ENCODE data around the gene AEBP1.

Gene AEBP1

GRCh38 chr7:44104860-44105771 is 971 bp downstream of the AEBP1 start:
- DNase-seq (ENCODE audit: low read depth in 2 of 2), result no peak

- DNase-seq (ENCODE audit: low read depth in 2 of 2), result no peak
Observed at GRCh38 chr7:44105832-44106231, 1.7 kb downstream of the AEBP1 start.

DNA sequence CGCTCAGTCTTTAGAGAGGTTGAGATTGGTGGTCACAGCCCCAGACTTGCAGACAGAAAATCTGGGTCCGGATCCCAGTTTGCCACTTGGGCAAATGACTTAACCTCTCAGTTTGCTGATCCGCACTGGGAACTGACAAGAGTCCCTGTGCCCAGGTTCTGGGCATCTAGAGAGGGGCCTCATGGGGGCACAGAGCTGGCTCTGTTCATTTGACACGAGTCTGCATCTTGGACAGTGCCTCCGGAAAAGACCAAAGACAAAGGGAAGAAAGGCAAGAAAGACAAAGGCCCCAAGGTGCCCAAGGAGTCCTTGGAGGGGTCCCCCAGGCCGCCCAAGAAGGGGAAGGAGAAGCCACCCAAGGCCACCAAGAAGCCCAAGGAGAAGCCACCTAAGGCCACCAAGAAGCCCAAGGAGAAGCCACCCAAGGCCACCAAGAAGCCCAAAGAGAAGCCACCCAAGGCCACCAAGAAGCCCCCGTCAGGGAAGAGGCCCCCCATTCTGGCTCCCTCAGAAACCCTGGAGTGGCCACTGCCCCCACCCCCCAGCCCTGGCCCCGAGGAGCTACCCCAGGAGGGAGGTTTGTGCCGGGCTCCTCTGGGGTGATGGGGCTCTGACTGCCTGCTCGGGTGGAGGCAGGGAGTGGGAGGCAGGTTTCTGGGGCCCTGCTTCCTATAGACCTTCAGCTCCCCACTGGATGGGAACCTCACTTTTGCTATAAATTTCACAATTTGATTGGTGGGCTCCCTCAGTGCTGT is 2.3 kb downstream of the AEBP1 start:
- DNase-seq (ENCODE audit: low read depth in 2 of 2), result no peak

- no peak for DNase-seq (ENCODE audit: low read depth in 2 of 2)
Observed at GRCh38 chr7:44107116-44107960, 3.2 kb downstream of the AEBP1 start.

GRCh38 chr7:44107961-44108767 is 4.0 kb downstream of the AEBP1 start:
- no peak for DNase-seq (ENCODE audit: low read depth in 2 of 2)

DNA sequence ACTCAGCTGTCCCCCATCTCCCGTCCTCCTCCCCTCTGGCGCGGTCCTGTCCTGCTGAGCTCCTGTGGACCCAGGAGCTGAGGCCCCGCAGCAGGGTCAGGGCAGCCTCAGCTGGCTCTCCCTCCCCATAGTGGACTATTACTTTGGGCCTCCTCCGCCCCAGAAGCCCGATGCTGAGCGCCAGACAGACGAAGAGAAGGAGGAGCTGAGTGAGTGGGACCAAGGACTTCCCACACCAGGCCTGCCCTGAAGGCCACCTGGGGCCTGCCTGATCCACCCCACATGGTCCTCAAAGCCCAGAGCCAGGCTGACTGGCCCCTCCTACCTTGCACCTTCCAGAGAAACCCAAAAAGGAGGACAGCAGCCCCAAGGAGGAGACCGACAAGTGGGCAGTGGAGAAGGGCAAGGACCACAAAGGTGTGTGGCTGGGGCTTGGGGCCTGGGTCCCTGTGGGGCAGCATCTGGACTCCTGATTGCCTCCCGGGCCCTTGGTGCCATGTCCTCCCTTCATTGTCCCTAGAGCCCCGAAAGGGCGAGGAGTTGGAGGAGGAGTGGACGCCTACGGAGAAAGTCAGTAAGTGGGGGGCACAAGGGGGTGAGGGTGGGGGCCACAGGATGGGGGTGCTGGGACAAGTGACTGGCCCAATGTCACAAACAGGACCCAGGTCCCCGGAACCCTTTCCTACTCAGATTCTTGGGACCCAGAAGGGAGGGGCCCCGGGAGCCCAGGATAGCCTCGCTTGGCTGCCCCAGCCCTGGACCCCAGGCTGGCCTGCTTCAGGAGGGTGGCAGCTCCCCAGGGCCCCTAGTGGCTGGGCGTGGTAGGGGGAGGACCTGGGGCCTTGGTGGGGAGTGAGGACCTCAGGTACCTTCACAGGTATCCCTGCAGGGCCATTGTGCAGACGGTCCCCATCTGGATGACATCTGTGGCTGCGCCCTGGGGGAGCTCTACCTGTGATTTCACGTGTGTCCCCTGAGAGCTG is 4.9 kb downstream of the AEBP1 start:
- DNase-seq (ENCODE audit: low read depth in 2 of 2), result no peak

GRCh38 chr7:44109991-44110390 is 5.8 kb downstream of the AEBP1 start:
- no peak for DNase-seq (ENCODE audit: low read depth in 2 of 2)

GRCh38 chr7:44110719-44111635 is 6.8 kb downstream of the AEBP1 start:
- DNase-seq (ENCODE audit: low read depth in 2 of 2), result no peak

- no peak for DNase-seq (ENCODE audit: low read depth in 2 of 2)
Observed at GRCh38 chr7:44111761-44112160, 7.6 kb downstream of the AEBP1 start.

DNA sequence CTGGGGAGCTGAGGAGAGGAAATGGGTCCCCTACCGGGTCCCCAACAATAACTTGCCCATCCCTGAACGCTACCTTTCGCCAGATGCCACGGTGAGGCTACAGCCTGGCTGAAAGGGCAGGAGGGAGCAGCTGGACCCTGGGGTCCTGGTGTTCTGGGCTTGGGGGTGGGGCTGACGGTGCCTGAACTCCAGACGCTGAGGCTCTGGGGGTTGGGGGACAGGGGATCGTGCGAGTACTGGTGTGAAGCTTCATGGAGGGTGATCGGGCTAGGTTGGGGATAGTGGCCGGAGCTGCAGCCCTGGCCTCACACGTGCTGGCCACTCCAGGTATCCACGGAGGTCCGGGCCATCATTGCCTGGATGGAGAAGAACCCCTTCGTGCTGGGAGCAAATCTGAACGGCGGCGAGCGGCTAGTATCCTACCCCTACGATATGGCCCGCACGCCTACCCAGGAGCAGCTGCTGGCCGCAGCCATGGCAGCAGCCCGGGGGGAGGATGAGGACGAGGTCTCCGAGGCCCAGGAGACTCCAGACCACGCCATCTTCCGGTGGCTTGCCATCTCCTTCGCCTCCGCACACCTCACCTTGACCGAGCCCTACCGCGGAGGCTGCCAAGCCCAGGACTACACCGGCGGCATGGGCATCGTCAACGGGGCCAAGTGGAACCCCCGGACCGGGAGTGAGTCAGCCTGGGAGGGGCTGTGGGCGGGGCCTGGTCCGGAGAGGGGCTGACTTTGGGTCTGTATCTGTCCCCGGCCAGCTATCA is 8.3 kb downstream of the AEBP1 start:
- DNase-seq (ENCODE audit: low read depth in 2 of 2), result no peak

DNA sequence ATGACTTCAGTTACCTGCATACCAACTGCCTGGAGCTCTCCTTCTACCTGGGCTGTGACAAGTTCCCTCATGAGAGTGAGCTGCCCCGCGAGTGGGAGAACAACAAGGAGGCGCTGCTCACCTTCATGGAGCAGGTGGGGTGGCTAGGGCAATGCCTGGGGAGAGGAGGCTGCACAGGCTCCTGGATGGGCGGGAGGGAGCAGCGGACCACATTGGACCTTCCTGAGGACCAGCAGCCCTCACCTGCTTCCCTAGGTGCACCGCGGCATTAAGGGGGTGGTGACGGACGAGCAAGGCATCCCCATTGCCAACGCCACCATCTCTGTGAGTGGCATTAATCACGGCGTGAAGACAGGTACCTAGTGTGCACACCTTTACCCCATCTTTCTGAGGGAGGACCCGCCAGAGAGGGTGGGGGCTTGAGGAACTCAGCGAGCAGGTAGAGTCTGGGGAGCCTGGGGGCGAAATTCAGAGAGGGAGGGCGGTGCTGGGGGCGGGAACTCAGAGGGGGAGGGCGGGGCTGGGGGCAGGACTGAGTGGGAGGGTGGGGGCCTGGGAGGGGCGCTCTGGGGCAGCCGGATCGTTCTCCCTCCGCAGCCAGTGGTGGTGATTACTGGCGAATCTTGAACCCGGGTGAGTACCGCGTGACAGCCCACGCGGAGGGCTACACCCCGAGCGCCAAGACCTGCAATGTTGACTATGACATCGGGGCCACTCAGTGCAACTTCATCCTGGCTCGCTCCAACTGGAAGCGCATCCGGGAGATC is 9.0 kb downstream of the AEBP1 start:
- DNase-seq (ENCODE audit: low read depth in 2 of 2), result no peak

DNA sequence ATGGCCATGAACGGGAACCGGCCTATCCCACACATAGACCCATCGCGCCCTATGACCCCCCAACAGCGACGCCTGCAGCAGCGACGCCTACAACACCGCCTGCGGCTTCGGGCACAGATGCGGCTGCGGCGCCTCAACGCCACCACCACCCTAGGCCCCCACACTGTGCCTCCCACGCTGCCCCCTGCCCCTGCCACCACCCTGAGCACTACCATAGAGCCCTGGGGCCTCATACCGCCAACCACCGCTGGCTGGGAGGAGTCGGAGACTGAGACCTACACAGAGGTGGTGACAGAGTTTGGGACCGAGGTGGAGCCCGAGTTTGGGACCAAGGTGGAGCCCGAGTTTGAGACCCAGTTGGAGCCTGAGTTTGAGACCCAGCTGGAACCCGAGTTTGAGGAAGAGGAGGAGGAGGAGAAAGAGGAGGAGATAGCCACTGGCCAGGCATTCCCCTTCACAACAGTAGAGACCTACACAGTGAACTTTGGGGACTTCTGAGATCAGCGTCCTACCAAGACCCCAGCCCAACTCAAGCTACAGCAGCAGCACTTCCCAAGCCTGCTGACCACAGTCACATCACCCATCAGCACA is 9.7 kb downstream of the AEBP1 start:
- DNase-seq (ENCODE audit: low read depth in 2 of 2), result no peak

- DNase-seq (ENCODE audit: low read depth in 2 of 2), result no peak
Observed at GRCh38 chr7:44114586-44115310, 10.6 kb downstream of the AEBP1 start.

- DNase-seq (ENCODE audit: low read depth in 2 of 2), result no peak
Observed at GRCh38 chr7:44116087-44116788, 12.1 kb downstream of the AEBP1 start.

DNA sequence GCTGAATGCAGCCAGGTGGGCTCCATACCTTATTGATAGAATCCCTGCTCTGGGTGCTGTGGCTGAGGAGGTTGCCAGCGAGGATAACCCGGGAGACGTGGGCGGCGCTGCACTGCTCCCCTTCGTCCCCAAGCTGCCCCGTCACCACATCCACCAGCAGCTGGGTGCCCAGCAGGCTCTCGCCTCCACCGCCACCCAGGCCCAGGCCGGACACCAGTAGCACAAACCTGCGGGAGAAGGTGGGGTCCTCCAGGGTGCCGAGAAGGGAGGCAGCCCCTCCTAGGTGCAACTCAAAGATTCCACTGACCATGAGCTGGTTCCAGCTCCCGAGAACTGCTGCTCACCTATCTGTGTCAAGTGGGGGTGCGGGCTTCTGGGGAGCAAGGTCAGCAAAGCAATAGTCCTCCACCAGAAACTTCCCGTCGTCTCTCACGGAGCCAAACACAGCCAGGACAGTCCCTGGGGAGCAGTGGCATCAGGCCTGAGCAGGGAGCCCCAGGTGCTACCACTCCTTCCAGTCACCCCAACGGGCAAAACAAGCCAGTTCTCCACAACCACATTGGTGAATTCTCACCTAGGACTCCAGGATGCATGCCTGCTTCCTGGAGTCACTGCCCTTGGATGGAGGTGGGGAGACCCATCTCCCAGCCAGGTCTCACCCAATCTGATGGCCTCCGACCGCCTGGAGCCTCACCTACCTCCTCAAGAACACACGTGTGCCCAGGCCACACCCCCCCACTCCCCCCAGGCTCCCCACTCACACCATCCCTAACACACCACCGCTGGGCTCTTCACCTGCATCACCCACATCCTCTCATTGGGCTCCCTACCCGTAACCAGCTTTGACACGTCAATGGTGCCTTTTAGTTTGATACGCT is 12.9 kb downstream of the AEBP1 start:
- DNase-seq (ENCODE audit: low read depth in 2 of 2), result no peak
